HEK293 (cell line): ENCODE results near the gene MRPL28.

Experiments used
- CTCF ChIA-PET: fragments of 350-600 bp; formaldehyde crosslinking; extraction: SDS; loops from one replicate; lab custom pipeline; 2021; ENCODE audit warnings: antibody characterized with exemption; lab: Yijun Ruan, JAX
- POLR2A ChIA-PET: fragments of 300-600 bp; formaldehyde crosslinking; extraction: SDS; loops from one replicate; lab custom pipeline; 2020; ENCODE audit warnings: antibody characterized with exemption, inconsistent platforms; lab: Yijun Ruan, JAX
- H3K27ac ChIP-seq: fragments of 200-500 bp; sonication (Bioruptor generic); 2 replicates; pipeline ENCODE4 v1.5.1; 2014; ENCODE audit warnings: low read depth, low read length, control low read depth, inconsistent platforms; ENCODE audit errors: extremely low read depth
- H3K36me3 ChIP-seq, 2 experiments: fragments of 200-500 bp in 1 of 2; sonication (Bioruptor generic) in 1 of 2; 1 replicate in 1 of 2; 2 replicates in 1 of 2; pipeline ENCODE4 v1.5.1; 2014 to 2017; ENCODE audit warnings: inconsistent platforms in 2 of 2, low read length in 2 of 2; ENCODE audit not compliant: control insufficient read depth in 2 of 2, insufficient read depth in 1 of 2
- H3K4me1 ChIP-seq: fragments of 200-500 bp; sonication (Bioruptor generic); 2 replicates; pipeline ENCODE4 v1.5.1; 2014; ENCODE audit warnings: mild to moderate bottlenecking, low read length, inconsistent platforms; ENCODE audit not compliant: control insufficient read depth, insufficient read depth
- H3K4me3 ChIP-seq: 2 replicates; pipeline ENCODE4 v1.5.1; 2011; ENCODE audit warnings: low read depth, mild to moderate bottlenecking, control low read depth, low read length, moderate library complexity
- H3K9me3 ChIP-seq: fragments of 200-500 bp; sonication (Bioruptor generic); 2 replicates; pipeline ENCODE4 v1.5.1; 2014; ENCODE audit warnings: low read depth, low read length, inconsistent platforms; ENCODE audit not compliant: control insufficient read depth, insufficient read depth
- BCL11B ChIP-seq: fragments of 450-650 bp; formaldehyde crosslinking; IDR thresholded peaks from 2 replicates; pipeline ENCODE4 v1.5.1; 2016; ENCODE audit warnings: low read depth, missing biosample characterization, missing genetic modification characterization
- KLF1 ChIP-seq: fragments of 450-650 bp; formaldehyde crosslinking; IDR thresholded peaks from 2 replicates; pipeline ENCODE4 v1.5.1; 2016; ENCODE audit warnings: missing biosample characterization, missing genetic modification characterization
- KLF10 ChIP-seq: fragments of 450-650 bp; IDR thresholded peaks from 2 replicates; pipeline ENCODE4 v1.5.1; 2018; ENCODE audit warnings: missing biosample characterization, mild to moderate bottlenecking, missing genetic modification characterization
- KLF8 ChIP-seq: fragments of 450-650 bp; formaldehyde crosslinking; IDR thresholded peaks from 2 replicates; pipeline ENCODE4 v1.5.1; 2016; ENCODE audit warnings: missing biosample characterization, missing genetic modification characterization
- KLF9 ChIP-seq: fragments of 450-650 bp; formaldehyde crosslinking; IDR thresholded peaks from 2 replicates; pipeline ENCODE4 v1.5.1; 2016; ENCODE audit warnings: missing biosample characterization, missing genetic modification characterization, low read depth
- RBAK ChIP-seq: fragments of 450-650 bp; formaldehyde crosslinking; IDR thresholded peaks from 2 replicates; pipeline ENCODE4 v1.5.1; 2016; ENCODE audit warnings: missing biosample characterization, missing genetic modification characterization
- SP3 ChIP-seq: fragments of 450-650 bp; formaldehyde crosslinking; IDR thresholded peaks from 2 replicates; pipeline ENCODE4 v1.5.1; 2016; ENCODE audit warnings: missing biosample characterization, missing genetic modification characterization
- SP7 ChIP-seq: fragments of 450-650 bp; formaldehyde crosslinking; IDR thresholded peaks from 2 replicates; pipeline ENCODE4 v1.5.1; 2016; ENCODE audit warnings: missing biosample characterization, missing genetic modification characterization
- ZEB2 ChIP-seq: fragments of 450-650 bp; formaldehyde crosslinking; IDR thresholded peaks from 2 replicates; pipeline ENCODE4 v1.5.1; 2016; ENCODE audit warnings: missing biosample characterization, missing genetic modification characterization
- ZIC2 ChIP-seq: fragments of 450-650 bp; formaldehyde crosslinking; IDR thresholded peaks from 2 replicates; pipeline ENCODE4 v1.5.1; 2016; ENCODE audit warnings: missing biosample characterization, missing genetic modification characterization
- ZNF121 ChIP-seq: fragments of 450-650 bp; formaldehyde crosslinking; IDR thresholded peaks from 2 replicates; pipeline ENCODE4 v1.5.1; 2016; ENCODE audit warnings: missing biosample characterization, missing genetic modification characterization
- ZNF175 ChIP-seq: fragments of 450-650 bp; formaldehyde crosslinking; IDR thresholded peaks from 2 replicates; pipeline ENCODE4 v1.5.1; 2016; ENCODE audit warnings: missing biosample characterization, missing genetic modification characterization
- ZNF324 ChIP-seq: fragments of 450-650 bp; formaldehyde crosslinking; IDR thresholded peaks from 2 replicates; pipeline ENCODE4 v1.5.1; 2016; ENCODE audit warnings: missing biosample characterization, missing genetic modification characterization
- ZNF473 ChIP-seq: fragments of 450-650 bp; formaldehyde crosslinking; IDR thresholded peaks from 2 replicates; pipeline ENCODE4 v1.5.1; 2017; ENCODE audit warnings: missing biosample characterization, missing genetic modification characterization
- ZNF548 ChIP-seq: fragments of 450-650 bp; formaldehyde crosslinking; IDR thresholded peaks from 2 replicates; pipeline ENCODE4 v1.5.1; 2016; ENCODE audit warnings: missing biosample characterization, missing genetic modification characterization
- ZNF558 ChIP-seq: fragments of 450-650 bp; formaldehyde crosslinking; IDR thresholded peaks from 2 replicates; pipeline ENCODE4 v1.5.1; 2016; ENCODE audit warnings: missing biosample characterization, missing genetic modification characterization
- ZNF610 ChIP-seq: fragments of 450-650 bp; formaldehyde crosslinking; IDR thresholded peaks from 2 replicates; pipeline ENCODE4 v1.5.1; 2016; ENCODE audit warnings: missing biosample characterization, missing genetic modification characterization, borderline replicate concordance
- ZNF629 ChIP-seq: fragments of 450-650 bp; formaldehyde crosslinking; IDR thresholded peaks from 2 replicates; pipeline ENCODE4 v1.5.1; 2017; ENCODE audit warnings: missing biosample characterization, missing genetic modification characterization
- ZNF76 ChIP-seq: fragments of 450-650 bp; formaldehyde crosslinking; IDR thresholded peaks from 2 replicates; pipeline ENCODE4; 2016; ENCODE audit warnings: low read depth, missing biosample characterization, missing genetic modification characterization, borderline replicate concordance
- ZNF768 ChIP-seq: fragments of 450-650 bp; formaldehyde crosslinking; IDR thresholded peaks from 2 replicates; pipeline ENCODE4 v1.5.1; 2018; ENCODE audit warnings: missing biosample characterization, mild to moderate bottlenecking, missing genetic modification characterization
- ZNF843 ChIP-seq: fragments of 450-650 bp; formaldehyde crosslinking; IDR thresholded peaks from 2 replicates; pipeline ENCODE4 v1.5.1; 2016; ENCODE audit warnings: missing biosample characterization, missing genetic modification characterization
- TF ChIP-seq, protein P1 (sequence below): fragments of 450-650 bp; formaldehyde crosslinking; IDR thresholded peaks from 2 replicates; pipeline ENCODE4 v1.5.1; 2016; ENCODE audit warnings: missing biosample characterization, missing genetic modification characterization
- TF ChIP-seq, protein P2 (sequence below): fragments of 450-650 bp; formaldehyde crosslinking; IDR thresholded peaks from 2 replicates; pipeline ENCODE4 v1.5.1; 2017; ENCODE audit warnings: missing biosample characterization, mild to moderate bottlenecking, missing genetic modification characterization, moderate library complexity
- TF ChIP-seq, protein P3 (sequence below): fragments of 450-650 bp; formaldehyde crosslinking; IDR thresholded peaks from 2 replicates; pipeline ENCODE4; 2016; ENCODE audit warnings: missing biosample characterization, missing genetic modification characterization
- TF ChIP-seq, protein P4 (sequence below): fragments of 450-650 bp; formaldehyde crosslinking; IDR thresholded peaks from 2 replicates; pipeline ENCODE4 v1.5.1; 2016; ENCODE audit warnings: missing biosample characterization, missing genetic modification characterization
- TF ChIP-seq, protein P5 (sequence below): fragments of 450-650 bp; formaldehyde crosslinking; IDR thresholded peaks from 2 replicates; pipeline ENCODE4 v1.5.1; 2016; ENCODE audit warnings: missing biosample characterization, missing genetic modification characterization
- TF ChIP-seq, protein P6 (sequence below): fragments of 450-650 bp; formaldehyde crosslinking; IDR thresholded peaks from 2 replicates; pipeline ENCODE4 v1.5.1; 2016; ENCODE audit warnings: missing biosample characterization, missing genetic modification characterization

Gene MRPL28

DNA sequence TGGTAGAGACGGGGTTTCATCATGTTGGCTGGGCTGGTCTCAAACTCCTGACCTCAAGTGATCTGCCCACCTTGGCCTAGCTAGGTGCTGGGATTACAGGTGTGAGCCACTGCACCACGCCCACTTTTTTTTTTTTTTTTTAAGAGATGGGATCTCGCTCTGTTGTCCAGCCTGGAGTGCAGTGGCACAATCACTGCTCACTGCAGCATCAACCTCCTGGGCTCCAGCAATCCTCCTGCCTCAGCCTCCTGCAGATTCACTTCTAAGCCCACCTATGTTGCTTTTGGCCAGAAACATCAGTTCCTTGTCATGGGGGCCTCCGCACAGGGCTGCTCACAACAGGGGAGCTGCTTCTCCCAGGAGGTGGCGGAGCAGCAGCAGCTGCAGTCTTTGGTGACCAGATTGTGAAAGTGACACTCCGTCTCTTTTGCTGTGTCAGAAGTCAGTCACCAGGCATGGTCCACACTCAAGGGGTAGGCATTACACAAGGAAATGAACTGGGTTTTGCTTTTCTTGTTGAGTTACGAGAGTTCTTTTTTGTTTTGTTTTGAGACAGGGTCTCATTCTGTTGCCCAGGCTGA is 22.2 kb upstream of the MRPL28 start:
- ChIA-PET POLR2A (interaction anchor here (1.0 to 1.4 kb wide), 4 partner anchors 9 to 195 kb away, joined by 4 to 8 read pairs (median 4); partner anchors contain the start of gene DECR2), CTCF (interaction anchor here (0.5 to 4.0 kb wide), 18 partner anchors 8 to 270 kb away, joined by 3 to 27 read pairs (median 3); no protein-coding TSS in a partner anchor)
- Histone ChIP-seq H3K36me3 (no peaks in the 10 kb centered on the region), H3K9me3 (no peaks in the 10 kb centered on the region)
- TF ChIP-seq ZNF548 (tag by site-specific recombination): no peak
- peak; percentile 73 for TF ChIP-seq KLF9 (tag by site-specific recombination)
- TF ChIP-seq ZIC2 (tag by site-specific recombination): peak; percentile 40
- TF ChIP-seq ZEB2: no peak
- TF ChIP-seq, protein P1, sequence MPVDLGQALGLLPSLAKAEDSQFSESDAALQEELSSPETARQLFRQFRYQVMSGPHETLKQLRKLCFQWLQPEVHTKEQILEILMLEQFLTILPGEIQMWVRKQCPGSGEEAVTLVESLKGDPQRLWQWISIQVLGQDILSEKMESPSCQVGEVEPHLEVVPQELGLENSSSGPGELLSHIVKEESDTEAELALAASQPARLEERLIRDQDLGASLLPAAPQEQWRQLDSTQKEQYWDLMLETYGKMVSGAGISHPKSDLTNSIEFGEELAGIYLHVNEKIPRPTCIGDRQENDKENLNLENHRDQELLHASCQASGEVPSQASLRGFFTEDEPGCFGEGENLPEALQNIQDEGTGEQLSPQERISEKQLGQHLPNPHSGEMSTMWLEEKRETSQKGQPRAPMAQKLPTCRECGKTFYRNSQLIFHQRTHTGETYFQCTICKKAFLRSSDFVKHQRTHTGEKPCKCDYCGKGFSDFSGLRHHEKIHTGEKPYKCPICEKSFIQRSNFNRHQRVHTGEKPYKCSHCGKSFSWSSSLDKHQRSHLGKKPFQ (tag by site-specific recombination): no peak
- peak; percentile 67 for TF ChIP-seq ZNF121 (tag by site-specific recombination)
- no peak for TF ChIP-seq BCL11B (tag by site-specific recombination)
- no peak for TF ChIP-seq ZNF175 (tag by site-specific recombination)
- TF ChIP-seq SP3 (tag by site-specific recombination): no peak
- TF ChIP-seq, protein P2, sequence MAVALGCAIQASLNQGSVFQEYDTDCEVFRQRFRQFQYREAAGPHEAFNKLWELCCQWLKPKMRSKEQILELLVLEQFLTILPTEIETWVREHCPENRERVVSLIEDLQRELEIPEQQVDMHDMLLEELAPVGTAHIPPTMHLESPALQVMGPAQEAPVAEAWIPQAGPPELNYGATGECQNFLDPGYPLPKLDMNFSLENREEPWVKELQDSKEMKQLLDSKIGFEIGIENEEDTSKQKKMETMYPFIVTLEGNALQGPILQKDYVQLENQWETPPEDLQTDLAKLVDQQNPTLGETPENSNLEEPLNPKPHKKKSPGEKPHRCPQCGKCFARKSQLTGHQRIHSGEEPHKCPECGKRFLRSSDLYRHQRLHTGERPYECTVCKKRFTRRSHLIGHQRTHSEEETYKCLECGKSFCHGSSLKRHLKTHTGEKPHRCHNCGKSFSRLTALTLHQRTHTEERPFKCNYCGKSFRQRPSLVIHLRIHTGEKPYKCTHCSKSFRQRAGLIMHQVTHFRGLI (tag by site-specific recombination): no peak
- no peak for TF ChIP-seq ZNF473
- TF ChIP-seq, protein P3, sequence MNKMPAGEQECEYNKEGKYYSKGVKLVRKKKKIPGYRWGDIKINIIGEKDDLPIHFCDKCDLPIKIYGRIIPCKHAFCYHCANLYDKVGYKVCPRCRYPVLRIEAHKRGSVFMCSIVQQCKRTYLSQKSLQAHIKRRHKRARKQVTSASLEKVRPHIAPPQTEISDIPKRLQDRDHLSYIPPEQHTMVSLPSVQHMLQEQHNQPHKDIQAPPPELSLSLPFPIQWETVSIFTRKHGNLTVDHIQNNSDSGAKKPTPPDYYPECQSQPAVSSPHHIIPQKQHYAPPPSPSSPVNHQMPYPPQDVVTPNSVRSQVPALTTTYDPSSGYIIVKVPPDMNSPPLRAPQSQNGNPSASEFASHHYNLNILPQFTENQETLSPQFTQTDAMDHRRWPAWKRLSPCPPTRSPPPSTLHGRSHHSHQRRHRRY (tag by site-specific recombination): no peak
- no peak for TF ChIP-seq RBAK
- TF ChIP-seq KLF1 (tag by site-specific recombination): 0 out of 2 replicates have a peak, but pooled peaks have one; percentile 3
- TF ChIP-seq, all 188 proteins: peak for 4
- H3K4me1 ChIP-seq: no peaks in the 10 kb centered on the region
- H3K4me3 ChIP-seq: no peak overlapping the region
- no peak overlapping the region for H3K27ac ChIP-seq

DNA sequence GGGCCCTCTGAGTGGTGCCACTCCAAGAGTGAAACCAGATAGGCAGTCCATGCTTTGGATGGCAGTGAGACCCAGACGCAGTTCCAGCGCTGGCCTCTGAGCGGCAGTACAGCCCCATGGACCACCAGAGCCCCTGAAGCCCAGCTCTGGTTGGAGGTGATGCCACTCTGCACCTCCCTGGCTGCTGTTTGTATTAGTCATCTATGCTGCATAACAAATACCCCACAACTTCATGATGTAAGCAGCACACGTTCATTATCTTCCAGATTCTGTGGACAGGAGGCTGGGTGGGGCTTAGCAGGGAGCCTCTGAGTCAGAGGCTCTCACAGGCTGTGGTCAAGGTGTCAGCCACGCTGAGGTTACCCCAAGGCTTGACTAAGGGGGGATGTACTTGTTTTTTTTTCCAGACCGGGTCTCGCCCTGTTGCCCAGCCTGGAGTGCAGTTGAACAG is 21.6 kb upstream of the MRPL28 start:
- CTCF ChIA-PET: interaction anchor here (0.5 to 4.0 kb wide), 19 partner anchors 8 to 711 kb away, joined by 3 to 27 read pairs (median 3); no protein-coding TSS in a partner anchor
- H3K4me3 ChIP-seq: no peak overlapping the region
- no peaks in the 10 kb centered on the region for H3K36me3 ChIP-seq
- no peaks in the 10 kb centered on the region for H3K9me3 ChIP-seq
- H3K27ac ChIP-seq: no peak overlapping the region
- no peaks in the 10 kb centered on the region for H3K4me1 ChIP-seq
- POLR2A ChIA-PET: interaction anchor here (0.9 to 1.4 kb wide), 5 partner anchors 9 to 195 kb away, joined by 3 to 8 read pairs (median 4); partner anchors contain the start of gene DECR2
- TF ChIP-seq KLF10 (tag by site-specific recombination): peak; percentile 17; the same call in 1 of the 2 replicates
- TF ChIP-seq ZNF629 (tag by site-specific recombination): peak; percentile 64
- 0 out of 2 replicates have a peak, but pooled peaks have one; percentile 72 for TF ChIP-seq ZNF324 (tag by site-specific recombination)
- peak; percentile 16; the same call in 1 of the 2 replicates for TF ChIP-seq ZNF76 (tag by site-specific recombination)
- no peak for TF ChIP-seq ZNF843
- TF ChIP-seq, protein P4, sequence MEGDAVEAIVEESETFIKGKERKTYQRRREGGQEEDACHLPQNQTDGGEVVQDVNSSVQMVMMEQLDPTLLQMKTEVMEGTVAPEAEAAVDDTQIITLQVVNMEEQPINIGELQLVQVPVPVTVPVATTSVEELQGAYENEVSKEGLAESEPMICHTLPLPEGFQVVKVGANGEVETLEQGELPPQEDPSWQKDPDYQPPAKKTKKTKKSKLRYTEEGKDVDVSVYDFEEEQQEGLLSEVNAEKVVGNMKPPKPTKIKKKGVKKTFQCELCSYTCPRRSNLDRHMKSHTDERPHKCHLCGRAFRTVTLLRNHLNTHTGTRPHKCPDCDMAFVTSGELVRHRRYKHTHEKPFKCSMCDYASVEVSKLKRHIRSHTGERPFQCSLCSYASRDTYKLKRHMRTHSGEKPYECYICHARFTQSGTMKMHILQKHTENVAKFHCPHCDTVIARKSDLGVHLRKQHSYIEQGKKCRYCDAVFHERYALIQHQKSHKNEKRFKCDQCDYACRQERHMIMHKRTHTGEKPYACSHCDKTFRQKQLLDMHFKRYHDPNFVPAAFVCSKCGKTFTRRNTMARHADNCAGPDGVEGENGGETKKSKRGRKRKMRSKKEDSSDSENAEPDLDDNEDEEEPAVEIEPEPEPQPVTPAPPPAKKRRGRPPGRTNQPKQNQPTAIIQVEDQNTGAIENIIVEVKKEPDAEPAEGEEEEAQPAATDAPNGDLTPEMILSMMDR (tag by site-specific recombination): peak; percentile 67
- peak; percentile 36; the same call in 1 of the 2 replicates for TF ChIP-seq KLF8
- TF ChIP-seq ZNF558 (tag by site-specific recombination): 0 out of 2 replicates have a peak, but pooled peaks have one; percentile 23
- TF ChIP-seq, protein P5, sequence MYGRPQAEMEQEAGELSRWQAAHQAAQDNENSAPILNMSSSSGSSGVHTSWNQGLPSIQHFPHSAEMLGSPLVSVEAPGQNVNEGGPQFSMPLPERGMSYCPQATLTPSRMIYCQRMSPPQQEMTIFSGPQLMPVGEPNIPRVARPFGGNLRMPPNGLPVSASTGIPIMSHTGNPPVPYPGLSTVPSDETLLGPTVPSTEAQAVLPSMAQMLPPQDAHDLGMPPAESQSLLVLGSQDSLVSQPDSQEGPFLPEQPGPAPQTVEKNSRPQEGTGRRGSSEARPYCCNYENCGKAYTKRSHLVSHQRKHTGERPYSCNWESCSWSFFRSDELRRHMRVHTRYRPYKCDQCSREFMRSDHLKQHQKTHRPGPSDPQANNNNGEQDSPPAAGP (tag by site-specific recombination): peak; percentile 82; the same call in 1 of the 2 replicates
- peak; percentile 52; the same call in 1 of the 2 replicates for TF ChIP-seq SP7 (tag by site-specific recombination)
- TF ChIP-seq ZNF768: peak; percentile 64
- TF ChIP-seq, protein P6, sequence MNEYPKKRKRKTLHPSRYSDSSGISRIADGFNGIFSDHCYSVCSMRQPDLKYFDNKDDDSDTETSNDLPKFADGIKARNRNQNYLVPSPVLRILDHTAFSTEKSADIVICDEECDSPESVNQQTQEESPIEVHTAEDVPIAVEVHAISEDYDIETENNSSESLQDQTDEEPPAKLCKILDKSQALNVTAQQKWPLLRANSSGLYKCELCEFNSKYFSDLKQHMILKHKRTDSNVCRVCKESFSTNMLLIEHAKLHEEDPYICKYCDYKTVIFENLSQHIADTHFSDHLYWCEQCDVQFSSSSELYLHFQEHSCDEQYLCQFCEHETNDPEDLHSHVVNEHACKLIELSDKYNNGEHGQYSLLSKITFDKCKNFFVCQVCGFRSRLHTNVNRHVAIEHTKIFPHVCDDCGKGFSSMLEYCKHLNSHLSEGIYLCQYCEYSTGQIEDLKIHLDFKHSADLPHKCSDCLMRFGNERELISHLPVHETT: peak; percentile 60; the same call in 1 of the 2 replicates
- TF ChIP-seq ZNF610 (tag by site-specific recombination): peak; percentile 28; the same call in 1 of the 2 replicates
